NB4 (cell line): ENCODE data around the gene SIRT7.

Experiments
- CTCF ChIP-seq: IDR thresholded peaks from one replicate; pipeline ENCODE4 v1.5.1; 2012; ENCODE audit warnings: low read depth, low read length
- POLR2A ChIP-seq: IDR thresholded peaks from 2 replicates; pipeline ENCODE4 v1.6.1; 2011; ENCODE audit warnings: mild to moderate bottlenecking; ENCODE audit not compliant: insufficient read length; ENCODE audit errors: extremely low read depth

- TF ChIP-seq CTCF (no peak), POLR2A (no peak)
These were observed 15.8 kb downstream of the SIRT7 start, which contains the start of gene NPB for GRCh38 chr17:81902023-81902652.
